Smooth muscle cell (in vitro differentiated cells): ENCODE data around the gene AKAP8L. TPM values are rescaled to one million over a fixed set of nuclear protein-coding genes. Genes with fewer than 3 reads are reported as not detected.

Experiments
- DNase-seq: peaks from one replicate; lab custom pipeline; 2025; ENCODE audit not compliant: unreplicated experiment; lab: John Stamatoyannopoulos, UW
- H2AFZ ChIP-seq: fragments of 200-600 bp; sonication (generic); 2 replicates; pipeline ENCODE4 v1.6.0; 2016; ENCODE audit warnings: antibody characterized with exemption, low read depth, mild to moderate bottlenecking
- H3F3A ChIP-seq: fragments of 200-600 bp; sonication (generic); 2 replicates; pipeline ENCODE4 v1.6.0; 2017; ENCODE audit warnings: antibody characterized with exemption, low read depth
- H3K27ac ChIP-seq: fragments of 200-600 bp; sonication (generic); 2 replicates; pipeline ENCODE4 v1.5.1; 2016; ENCODE audit warnings: low read depth, mild to moderate bottlenecking
- H3K27me3 ChIP-seq: fragments of 200-600 bp; sonication (generic); 2 replicates; pipeline ENCODE4 v1.6.1; 2016; ENCODE audit warnings: low read depth, mild to moderate bottlenecking
- H3K36me3 ChIP-seq: fragments of 200-600 bp; sonication (generic); 2 replicates; pipeline ENCODE4 v1.5.1; 2016; ENCODE audit warnings: low read depth
- H3K4me1 ChIP-seq: fragments of 200-600 bp; sonication (generic); 2 replicates; pipeline ENCODE4 v1.5.1; 2016; ENCODE audit warnings: low read depth
- H3K4me2 ChIP-seq: fragments of 200-600 bp; sonication (generic); 2 replicates; pipeline ENCODE4 v1.6.0; 2016; ENCODE audit warnings: mild to moderate bottlenecking
- H3K4me3 ChIP-seq: fragments of 200-600 bp; sonication (generic); 2 replicates; pipeline ENCODE4 v1.5.1; 2016; ENCODE audit warnings: mild to moderate bottlenecking
- H3K79me2 ChIP-seq: fragments of 200-600 bp; sonication (generic); 2 replicates; pipeline ENCODE4 v1.6.0; 2016; ENCODE audit warnings: low read depth, mild to moderate bottlenecking
- H3K9ac ChIP-seq: fragments of 200-600 bp; sonication (generic); 2 replicates; pipeline ENCODE4 v1.6.0; 2016; ENCODE audit warnings: low read depth
- H3K9me3 ChIP-seq: fragments of 200-600 bp; sonication (generic); replicated peaks from 2 replicates; pipeline ENCODE4 v1.5.1; 2016; ENCODE audit warnings: low read depth
- H4K20me1 ChIP-seq: fragments of 200-600 bp; sonication (generic); 2 replicates; pipeline ENCODE4 v1.6.0; 2016; ENCODE audit warnings: low read depth
- WGBS: methylation state at CpG from one replicate; pipeline ENCODE4 v1.1.7; 2016; ENCODE audit warnings: low lambda C conversion rate; 5-methylcytosine and 5-hydroxymethylcytosine counted together
- polyA plus RNA-seq: library from polyadenylated mRNA; unstranded; fragments of >200 nt; fragmentation: Nextera tagmentation; extraction: Ambion mirVana; gene quantifications from 2 replicates; pipeline ENCODE4 v1.2.1, GENCODE V29; 2016
- total RNA-seq: library from RNA; depleted of rRNA; stranded (reverse); fragments of >200 nt; gene quantifications from 2 replicates; pipeline ENCODE4 v1.2.3, GENCODE V29; 2014
- TF ChIP-seq, protein P1 (sequence below): fragments of 200-600 bp; sonication (generic); IDR thresholded peaks from 2 replicates; pipeline ENCODE4 v1.5.1; 2017; ENCODE audit warnings: borderline replicate concordance, mild to moderate bottlenecking, antibody characterized with exemption; ENCODE audit not compliant: insufficient read depth, poor library complexity, severe bottlenecking

Gene AKAP8L
- total and polyA plus RNA-seq, 2 experiments from 2014 or later = 61.9 to 105 TPM

DNA sequence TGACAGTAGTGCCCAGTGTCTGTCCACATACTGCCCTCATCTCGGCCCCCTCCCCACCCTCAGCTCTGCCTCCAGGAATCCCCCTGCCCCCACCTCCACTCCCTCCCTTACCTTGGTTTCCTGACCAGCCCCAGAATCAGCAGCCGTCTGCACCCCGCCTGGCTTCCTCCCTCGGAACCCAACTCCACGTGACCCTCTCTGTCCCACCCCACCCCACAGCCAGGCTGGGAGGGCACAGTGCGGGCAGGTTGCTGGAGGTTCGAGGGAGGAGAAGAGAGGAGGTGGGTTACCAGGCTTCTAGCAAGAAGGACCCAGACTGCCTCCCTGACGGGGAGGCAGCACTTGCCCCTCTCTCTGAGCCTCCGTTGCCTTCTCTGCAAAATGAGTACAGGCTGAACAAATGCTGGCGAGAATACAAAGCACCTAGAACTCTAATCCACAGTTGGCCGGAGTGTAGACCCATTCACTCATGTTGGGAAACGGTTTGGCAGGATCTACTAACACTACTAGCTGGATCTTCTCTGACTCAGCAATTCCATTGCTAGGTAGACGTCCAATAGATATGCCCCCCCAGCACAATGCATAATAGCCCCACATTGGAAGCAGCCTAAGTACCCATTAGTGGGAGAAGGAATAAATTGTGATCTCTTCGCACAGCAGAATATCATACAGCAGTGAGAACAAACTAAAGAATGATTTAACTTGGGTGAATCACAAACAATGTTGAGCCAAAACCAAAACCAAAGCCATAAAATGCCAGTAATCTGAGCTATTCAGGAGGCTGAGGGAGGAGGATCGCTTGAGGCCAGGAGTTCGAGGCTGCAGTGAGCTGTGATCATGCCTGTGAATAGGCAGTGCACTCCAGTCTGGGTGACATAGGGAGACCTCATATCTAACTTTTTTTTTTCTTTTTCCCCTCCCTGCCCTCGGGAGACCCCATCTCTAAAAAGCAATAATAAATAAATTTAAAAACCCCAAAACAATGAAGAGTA lies 45.9 kb upstream of the AKAP8L start, which contains the start of gene RASAL3:
Gene RASAL3, minus strand, starts transcription at position 151 of the 992 bp plus-strand sequence. CDS start 186 bp downstream, outside the sequence.
- Histone ChIP-seq H3K4me2 (no peak within 1 kb of the TSS), H3K4me3 (no peak within 1 kb of the TSS), H3K9me3 (no peaks in the 10 kb centered on the region), H2AFZ (no peak within 1 kb of the TSS), H3K27ac (no peak within 1 kb of the TSS), H3K79me2 (no peaks in the 10 kb centered on the region), H3K36me3 (no peaks in the 10 kb centered on the region), H4K20me1 (no peaks in the 10 kb centered on the region), H3K4me1 (no peaks in the 10 kb centered on the region), H3F3A (no peaks in the 10 kb centered on the region), H3K9ac (no peak within 1 kb of the TSS), H3K27me3 (peaks cover 53% of the 10 kb centered on the region)
- no peak for DNase-seq
- 51% methylated on average over 16 of the region's 17 CpGs for WGBS
- TF ChIP-seq, protein P1, sequence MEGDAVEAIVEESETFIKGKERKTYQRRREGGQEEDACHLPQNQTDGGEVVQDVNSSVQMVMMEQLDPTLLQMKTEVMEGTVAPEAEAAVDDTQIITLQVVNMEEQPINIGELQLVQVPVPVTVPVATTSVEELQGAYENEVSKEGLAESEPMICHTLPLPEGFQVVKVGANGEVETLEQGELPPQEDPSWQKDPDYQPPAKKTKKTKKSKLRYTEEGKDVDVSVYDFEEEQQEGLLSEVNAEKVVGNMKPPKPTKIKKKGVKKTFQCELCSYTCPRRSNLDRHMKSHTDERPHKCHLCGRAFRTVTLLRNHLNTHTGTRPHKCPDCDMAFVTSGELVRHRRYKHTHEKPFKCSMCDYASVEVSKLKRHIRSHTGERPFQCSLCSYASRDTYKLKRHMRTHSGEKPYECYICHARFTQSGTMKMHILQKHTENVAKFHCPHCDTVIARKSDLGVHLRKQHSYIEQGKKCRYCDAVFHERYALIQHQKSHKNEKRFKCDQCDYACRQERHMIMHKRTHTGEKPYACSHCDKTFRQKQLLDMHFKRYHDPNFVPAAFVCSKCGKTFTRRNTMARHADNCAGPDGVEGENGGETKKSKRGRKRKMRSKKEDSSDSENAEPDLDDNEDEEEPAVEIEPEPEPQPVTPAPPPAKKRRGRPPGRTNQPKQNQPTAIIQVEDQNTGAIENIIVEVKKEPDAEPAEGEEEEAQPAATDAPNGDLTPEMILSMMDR = no peak

DNA sequence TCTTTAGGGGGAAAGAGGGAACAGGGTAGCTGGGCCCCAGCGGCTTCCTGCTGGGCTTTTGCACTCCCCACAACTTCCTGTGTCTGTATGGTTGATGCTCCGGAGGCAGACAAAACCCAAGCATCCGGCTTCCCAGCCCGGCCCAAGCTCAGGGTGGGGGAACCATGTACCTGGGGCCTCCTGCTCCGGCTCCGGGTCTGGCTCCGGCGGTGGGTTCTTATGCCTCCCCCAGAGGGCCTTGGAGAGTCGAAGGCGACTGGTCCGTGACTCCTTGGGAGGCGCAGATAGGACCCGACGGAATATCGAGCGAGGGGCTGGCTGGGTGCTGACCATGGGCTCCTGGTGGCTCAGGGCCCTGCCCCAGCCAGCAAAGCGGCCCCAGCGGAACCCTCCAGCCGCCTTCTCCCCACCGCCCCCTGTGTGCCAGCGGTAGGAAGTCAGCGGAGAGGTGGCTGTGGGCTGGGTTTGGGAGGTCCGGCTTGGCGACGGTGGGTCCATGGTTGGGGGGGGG lies 45.1 kb upstream of the AKAP8L start:
- no peaks in the 10 kb centered on the region for H3K36me3 ChIP-seq
- no peak overlapping the region for H2AFZ ChIP-seq
- WGBS = 74% methylated on average over 17 of the region's 25 CpGs

DNA sequence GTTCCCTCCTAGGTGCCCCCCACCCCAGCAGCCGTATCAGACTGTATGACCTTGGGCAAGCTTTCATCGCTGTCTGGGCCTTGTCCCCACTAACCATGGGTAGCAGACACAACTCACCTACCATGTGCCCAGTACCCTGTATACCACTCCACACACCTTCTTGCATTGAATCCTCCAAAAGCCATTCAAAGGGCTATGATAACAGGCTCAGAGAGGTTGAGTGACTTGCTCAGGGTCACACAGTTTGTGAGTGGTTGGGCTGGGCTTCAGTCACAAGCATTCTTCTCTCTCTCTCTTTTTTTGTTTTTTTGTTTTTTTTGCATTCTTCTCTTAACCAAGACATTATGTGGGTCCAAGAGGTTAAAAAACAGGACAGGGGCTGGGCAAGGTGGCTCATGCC lies 42.9 kb upstream of the AKAP8L start:
- H3K27me3 ChIP-seq = peaks cover 67% of the 10 kb centered on the region
- H3K4me1 ChIP-seq = peaks cover 3% of the 10 kb centered on the region
- no peaks in the 10 kb centered on the region for H4K20me1 ChIP-seq
- no peak overlapping the region for H3K9ac ChIP-seq
- DNase-seq = no peak
- H3F3A ChIP-seq = no peaks in the 10 kb centered on the region
- no peaks in the 10 kb centered on the region for H3K79me2 ChIP-seq
- H3K4me3 ChIP-seq = no peak overlapping the region
- TF ChIP-seq, protein P1 = no peak
- 65% methylated on average over 2 of the region's 2 CpGs for WGBS
- no peaks in the 10 kb centered on the region for H3K36me3 ChIP-seq
- no peak overlapping the region for H3K27ac ChIP-seq
- H3K9me3 ChIP-seq = no peaks in the 10 kb centered on the region
- H3K4me2 ChIP-seq = no peak overlapping the region
- H2AFZ ChIP-seq = no peak overlapping the region

More for the DNA sequence above, 45.1 kb upstream of the AKAP8L start:
- no peaks in the 10 kb centered on the region for H3K4me1 ChIP-seq
- H4K20me1 ChIP-seq = no peaks in the 10 kb centered on the region
- DNase-seq = no peak
- no peak overlapping the region for H3K9ac ChIP-seq
- H3F3A ChIP-seq = no peaks in the 10 kb centered on the region
- H3K27me3 ChIP-seq = peaks cover 53% of the 10 kb centered on the region
- H3K79me2 ChIP-seq = no peaks in the 10 kb centered on the region
- TF ChIP-seq, protein P1 = no peak
- no peak overlapping the region for H3K4me2 ChIP-seq
- no peak overlapping the region for H3K27ac ChIP-seq
- no peak overlapping the region for H3K4me3 ChIP-seq
- no peaks in the 10 kb centered on the region for H3K9me3 ChIP-seq
